22Rv1 (cell line): ENCODE data around the gene SLC4A2.

Experiments
- H3K27ac ChIP-seq: fragments of 450-650 bp; 2 replicates; pipeline ENCODE4 v1.5.1; 2017
- CTCF ChIP-seq: fragments of 450-650 bp; IDR thresholded peaks from 2 replicates; pipeline ENCODE4 v1.5.1; 2017; ENCODE audit warnings: mild to moderate bottlenecking
- ZFX ChIP-seq: fragments of 450-650 bp; IDR thresholded peaks from 2 replicates; pipeline ENCODE4 v1.6.1; 2017; ENCODE audit warnings: antibody characterized with exemption, borderline replicate concordance

Gene SLC4A2

GRCh38 chr7:151119055-151119415, 59.6 kb downstream of the SLC4A2 start:
- TF ChIP-seq ZFX, result no peak
- TF ChIP-seq CTCF, result no peak
- no peak overlapping the region for H3K27ac ChIP-seq

GRCh38 chr7:151119902-151120301, 60.5 kb downstream of the SLC4A2 start:
- TF ChIP-seq CTCF (no peak), ZFX (no peak)
- H3K27ac ChIP-seq, result no peak overlapping the region

GRCh38 chr7:151120896-151121295, 61.5 kb downstream of the SLC4A2 start:
- no peak overlapping the region for H3K27ac ChIP-seq
- TF ChIP-seq CTCF (no peak), ZFX (no peak)

- TF ChIP-seq ZFX (no peak), CTCF (no peak)
- no peak overlapping the region for H3K27ac ChIP-seq
Measured at GRCh38 chr7:151121380-151122170, 62.2 kb downstream of the SLC4A2 start.

GRCh38 chr7:151122276-151122675, 62.9 kb downstream of the SLC4A2 start:
- TF ChIP-seq ZFX, result no peak
- TF ChIP-seq CTCF, result no peak
- H3K27ac ChIP-seq, result no peak overlapping the region

GRCh38 chr7:151122796-151123157, 63.4 kb downstream of the SLC4A2 start:
- H3K27ac ChIP-seq, result no peak overlapping the region

More at GRCh38 chr7:151122796-151123157, 63.4 kb downstream of the SLC4A2 start:
- TF ChIP-seq ZFX (no peak), CTCF (no peak)
